Thyroid gland (tissue), 4 donors: ENCODE measurements around the gene CYP4F2.
"Not testable (repeated sequence)": the region's sequence is repeated elsewhere in the genome, so short reads cannot be mapped to it uniquely, and the experiment has no call there.

Source experiments
- POLR2A ChIP-seq, 2 donors: fragments of 450-650 bp; IDR thresholded peaks; one replicate each; pipeline ENCODE4 v1.6.1; 2017; ENCODE audit warnings: antibody characterized with exemption in 2 of 2, mild to moderate bottlenecking in 2 of 2, moderate library complexity in 1 of 2
- TF ChIP-seq, protein P1 (sequence below), 6 experiments: fragments of 200-600 bp in 3 of 6; fragments of 450-650 bp in 3 of 6; sonication (generic) in 3 of 6; IDR thresholded peaks; one replicate each; pipeline ENCODE4 v1.5.1; 2016 to 2019; ENCODE audit warnings: antibody characterized with exemption in 6 of 6, mild to moderate bottlenecking in 2 of 6, inconsistent platforms in 1 of 6, moderate library complexity in 1 of 6

GRCh38 chr19:15899561-15899960 lies 1.7 kb upstream of the CYP4F2 start:
- TF ChIP-seq, protein P1, sequence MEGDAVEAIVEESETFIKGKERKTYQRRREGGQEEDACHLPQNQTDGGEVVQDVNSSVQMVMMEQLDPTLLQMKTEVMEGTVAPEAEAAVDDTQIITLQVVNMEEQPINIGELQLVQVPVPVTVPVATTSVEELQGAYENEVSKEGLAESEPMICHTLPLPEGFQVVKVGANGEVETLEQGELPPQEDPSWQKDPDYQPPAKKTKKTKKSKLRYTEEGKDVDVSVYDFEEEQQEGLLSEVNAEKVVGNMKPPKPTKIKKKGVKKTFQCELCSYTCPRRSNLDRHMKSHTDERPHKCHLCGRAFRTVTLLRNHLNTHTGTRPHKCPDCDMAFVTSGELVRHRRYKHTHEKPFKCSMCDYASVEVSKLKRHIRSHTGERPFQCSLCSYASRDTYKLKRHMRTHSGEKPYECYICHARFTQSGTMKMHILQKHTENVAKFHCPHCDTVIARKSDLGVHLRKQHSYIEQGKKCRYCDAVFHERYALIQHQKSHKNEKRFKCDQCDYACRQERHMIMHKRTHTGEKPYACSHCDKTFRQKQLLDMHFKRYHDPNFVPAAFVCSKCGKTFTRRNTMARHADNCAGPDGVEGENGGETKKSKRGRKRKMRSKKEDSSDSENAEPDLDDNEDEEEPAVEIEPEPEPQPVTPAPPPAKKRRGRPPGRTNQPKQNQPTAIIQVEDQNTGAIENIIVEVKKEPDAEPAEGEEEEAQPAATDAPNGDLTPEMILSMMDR (IDR thresholded peaks at IDR 0.05), result not testable (repeated sequence)
- TF ChIP-seq POLR2A (IDR thresholded peaks at IDR 0.05), result not testable (repeated sequence)
